ENCODE data around the gene CD6.

CD6 gene

GRCh38 chr11:61026121-61027031 lies 54.9 kb downstream of the CD6 start:
- no peak for DNase-seq (ENCODE audit: low read depth)

- DNase-seq (ENCODE audit: low read depth) = no peak
Observed at GRCh38 chr11:61027141-61027840, 55.8 kb downstream of the CD6 start.

- no peak for DNase-seq (ENCODE audit: low read depth)
Observed at GRCh38 chr11:61028135-61028729, 56.8 kb downstream of the CD6 start.

- no peak for DNase-seq (ENCODE audit: low read depth)
Observed at GRCh38 chr11:61032824-61033223, 61.3 kb downstream of the CD6 start.

GRCh38 chr11:61033417-61033816 lies 61.9 kb downstream of the CD6 start:
- no peak for DNase-seq (ENCODE audit: low read depth)

GRCh38 chr11:61034111-61034510 lies 62.6 kb downstream of the CD6 start:
- DNase-seq (ENCODE audit: low read depth) = no peak

- DNase-seq (ENCODE audit: low read depth) = no peak
Observed at GRCh38 chr11:61034704-61035525, 63.4 kb downstream of the CD6 start.

- DNase-seq (ENCODE audit: low read depth) = no peak
Observed at GRCh38 chr11:61035526-61035835, 64.0 kb downstream of the CD6 start.

- peak; percentile 6 for DNase-seq (ENCODE audit: low read depth)
Observed at GRCh38 chr11:61037441-61038093, 66.1 kb downstream of the CD6 start.

- DNase-seq (ENCODE audit: low read depth) = no peak
Observed at GRCh38 chr11:61039916-61040315, 68.4 kb downstream of the CD6 start.

- no peak for DNase-seq (ENCODE audit: low read depth)
Observed at GRCh38 chr11:61041755-61042518, 70.5 kb downstream of the CD6 start.

- no peak for DNase-seq (ENCODE audit: low read depth)
Observed at GRCh38 chr11:61042537-61042936, 71.1 kb downstream of the CD6 start.

- DNase-seq (ENCODE audit: low read depth) = no peak
Observed at GRCh38 chr11:61042961-61043540, 71.6 kb downstream of the CD6 start.

GRCh38 chr11:61045271-61045670 lies 73.8 kb downstream of the CD6 start:
- no peak for DNase-seq (ENCODE audit: low read depth)

- DNase-seq (ENCODE audit: low read depth) = no peak
Observed at GRCh38 chr11:61046833-61047232, 75.4 kb downstream of the CD6 start.

GRCh38 chr11:61048368-61049062 lies 77.0 kb downstream of the CD6 start:
- no peak for DNase-seq (ENCODE audit: low read depth)

GRCh38 chr11:61049063-61049377 lies 77.5 kb downstream of the CD6 start:
- DNase-seq (ENCODE audit: low read depth) = no peak

- DNase-seq (ENCODE audit: low read depth) = no peak
Observed at GRCh38 chr11:61049859-61050258, 78.4 kb downstream of the CD6 start.

- no peak for DNase-seq (ENCODE audit: low read depth)
Observed at GRCh38 chr11:61052182-61052972, 80.9 kb downstream of the CD6 start.
